Effector memory CD4-positive, alpha-beta T cell (primary cell): ENCODE measurements around the gene TRPM3.

Source experiments
- DNase-seq, 3 donors: peaks; one replicate each; pipeline ENCODE4 v3.0.0-alpha.2; 2020
- H3K27ac ChIP-seq: 2 replicates; pipeline ENCODE4 v1.7.0; 2013; ENCODE audit warnings: mild to moderate bottlenecking, low read length, moderate library complexity; ENCODE audit not compliant: insufficient read depth, poor library complexity, severe bottlenecking
- H3K27me3 ChIP-seq: replicated peaks from 2 replicates; pipeline ENCODE4 v1.7.0; 2013; ENCODE audit warnings: mild to moderate bottlenecking, low read length; ENCODE audit not compliant: insufficient read depth, control insufficient read depth, poor library complexity, severe bottlenecking
- H3K36me3 ChIP-seq: 2 replicates; pipeline ENCODE4 v1.7.0; 2013; ENCODE audit warnings: mild to moderate bottlenecking, low read length, moderate library complexity; ENCODE audit not compliant: control insufficient read depth, insufficient read depth
- H3K4me1 ChIP-seq: 2 replicates; pipeline ENCODE4 v1.7.0; 2013; ENCODE audit warnings: low read length, mild to moderate bottlenecking; ENCODE audit not compliant: control insufficient read depth, insufficient read depth, poor library complexity, severe bottlenecking
- H3K4me3 ChIP-seq: 2 replicates; pipeline ENCODE4 v1.7.0; 2013; ENCODE audit warnings: low read length, low read depth, mild to moderate bottlenecking; ENCODE audit not compliant: insufficient read depth, poor library complexity, severe bottlenecking
- H3K9me3 ChIP-seq: 2 replicates; pipeline ENCODE4 v1.7.0; 2013; ENCODE audit warnings: mild to moderate bottlenecking, low read length, moderate library complexity; ENCODE audit not compliant: control insufficient read depth

TRPM3 gene

DNA sequence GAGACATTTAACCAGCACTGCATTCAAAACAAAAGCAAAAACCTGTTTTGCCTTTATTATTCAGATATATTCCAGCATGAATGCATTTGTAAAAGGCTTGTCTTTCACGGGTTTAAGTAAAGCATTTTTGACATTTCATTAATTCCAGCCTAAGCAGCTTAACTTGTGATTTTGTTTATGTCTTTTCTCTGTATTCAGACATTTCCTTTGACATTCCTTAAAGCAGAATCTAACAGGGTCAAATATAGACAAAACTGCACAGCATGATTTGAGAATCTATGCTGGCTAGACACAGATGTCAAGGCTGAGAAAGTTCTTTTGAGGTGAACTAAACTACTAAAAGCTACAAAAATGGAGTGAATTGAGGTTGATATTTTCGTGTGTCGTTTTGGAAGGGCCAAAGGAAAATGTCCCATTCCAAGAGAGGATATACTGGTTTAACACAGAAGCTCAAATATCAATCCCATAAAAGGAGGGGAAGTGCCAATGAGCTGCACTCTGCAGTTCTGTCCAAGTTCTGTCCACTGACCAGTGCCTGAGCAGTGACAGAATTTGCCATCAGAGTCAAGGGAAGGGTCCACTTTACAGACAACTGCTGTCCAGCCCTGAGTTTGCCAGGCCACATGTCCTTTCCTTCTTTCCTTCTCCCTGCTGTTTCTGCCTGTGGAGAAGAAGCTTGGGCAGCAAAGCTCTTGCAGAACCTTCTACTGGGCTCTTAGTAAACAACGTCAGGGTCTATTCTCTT is 508.2 kb downstream of the TRPM3 start:
- Histone ChIP-seq H3K4me3 (no peak overlapping the region), H3K27me3 (no peaks in the 10 kb centered on the region), H3K27ac (no peak overlapping the region), H3K4me1 (no peaks in the 10 kb centered on the region), H3K9me3 (no peaks in the 10 kb centered on the region), H3K36me3 (no peaks in the 10 kb centered on the region)
- no peak for DNase-seq

DNA sequence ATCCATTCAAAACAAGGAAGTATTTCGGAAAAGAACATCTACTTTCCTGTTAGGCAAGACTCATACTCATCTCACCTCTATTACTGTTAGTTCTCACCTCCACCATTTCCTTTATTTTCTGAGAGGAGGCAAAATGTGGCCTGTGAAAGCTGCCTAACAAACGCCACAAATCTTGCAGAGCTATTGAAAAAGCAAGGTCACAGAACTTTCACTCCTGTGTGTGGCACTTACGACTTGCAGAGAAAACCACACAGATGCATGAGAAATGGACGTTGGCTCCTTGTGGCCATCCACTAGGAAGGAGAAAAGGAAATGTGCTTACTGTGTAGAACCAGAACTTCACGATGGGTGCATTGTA is 511.2 kb downstream of the TRPM3 start:
- H3K27ac ChIP-seq = no peak overlapping the region
- no peaks in the 10 kb centered on the region for H3K27me3 ChIP-seq
- no peaks in the 10 kb centered on the region for H3K36me3 ChIP-seq
- H3K9me3 ChIP-seq = no peaks in the 10 kb centered on the region
- no peak overlapping the region for H3K4me3 ChIP-seq
- H3K4me1 ChIP-seq = no peaks in the 10 kb centered on the region
- DNase-seq = no peak

DNA sequence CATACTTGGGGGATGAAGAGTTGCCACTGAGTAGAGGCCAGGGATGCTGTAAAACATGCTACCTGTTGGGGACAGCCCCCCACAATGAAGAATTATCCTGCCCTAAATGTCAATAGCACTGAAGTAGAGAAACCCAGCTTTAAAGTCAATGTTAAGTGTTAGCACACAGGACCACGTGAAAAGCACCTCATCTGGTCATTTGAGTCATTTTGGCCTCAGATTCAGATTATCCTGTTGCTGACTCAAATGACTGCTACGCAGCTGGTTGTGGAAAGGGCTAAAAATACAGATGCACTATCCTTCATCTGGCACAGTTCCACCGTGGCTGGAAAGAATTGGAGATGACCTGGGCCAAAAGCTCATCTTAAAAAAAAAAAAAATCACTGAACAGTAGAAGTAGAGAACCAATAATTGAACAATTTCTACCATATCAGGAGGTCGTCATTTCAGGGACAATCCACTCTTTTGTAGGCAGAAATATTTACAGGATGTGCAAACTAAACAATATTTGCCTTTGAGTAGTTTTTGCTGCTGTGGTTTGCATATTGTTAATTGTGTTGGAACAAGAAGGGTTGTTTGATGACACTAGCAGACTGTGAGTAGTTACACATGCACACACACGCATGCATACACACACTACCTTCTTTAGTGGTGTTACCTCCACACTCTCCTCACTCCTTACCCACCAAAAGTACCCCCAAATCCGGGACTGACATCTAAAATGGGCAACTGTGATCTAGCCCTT is 511.7 kb downstream of the TRPM3 start:
- H3K27ac ChIP-seq = no peak overlapping the region
- H3K36me3 ChIP-seq = no peaks in the 10 kb centered on the region
- DNase-seq = no peak
- H3K9me3 ChIP-seq = no peaks in the 10 kb centered on the region
- no peak overlapping the region for H3K4me3 ChIP-seq
- H3K27me3 ChIP-seq = no peaks in the 10 kb centered on the region
- H3K4me1 ChIP-seq = no peaks in the 10 kb centered on the region

DNA sequence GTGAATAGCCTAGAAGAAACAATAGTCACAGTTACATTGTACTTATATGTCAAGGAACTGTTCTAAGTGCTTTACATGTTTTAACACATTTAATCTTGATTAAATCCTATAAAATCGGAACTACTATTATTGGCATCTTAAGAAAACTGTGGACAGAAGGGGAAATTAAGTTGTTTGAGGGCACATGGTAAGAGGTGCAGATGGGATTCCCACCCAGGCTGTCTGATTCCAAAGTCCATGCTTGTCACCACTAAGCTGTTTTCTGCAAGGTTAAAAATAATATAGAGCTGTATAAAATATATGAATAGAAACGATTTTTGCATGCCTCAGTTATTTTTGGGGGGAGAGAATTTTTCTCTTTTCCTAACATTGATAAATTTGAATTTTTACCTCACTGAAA is 512.4 kb downstream of the TRPM3 start:
- no peaks in the 10 kb centered on the region for H3K27me3 ChIP-seq
- no peak overlapping the region for H3K4me3 ChIP-seq
- H3K27ac ChIP-seq = no peak overlapping the region
- no peaks in the 10 kb centered on the region for H3K4me1 ChIP-seq
- H3K9me3 ChIP-seq = no peaks in the 10 kb centered on the region
- no peaks in the 10 kb centered on the region for H3K36me3 ChIP-seq
- DNase-seq = no peak

DNA sequence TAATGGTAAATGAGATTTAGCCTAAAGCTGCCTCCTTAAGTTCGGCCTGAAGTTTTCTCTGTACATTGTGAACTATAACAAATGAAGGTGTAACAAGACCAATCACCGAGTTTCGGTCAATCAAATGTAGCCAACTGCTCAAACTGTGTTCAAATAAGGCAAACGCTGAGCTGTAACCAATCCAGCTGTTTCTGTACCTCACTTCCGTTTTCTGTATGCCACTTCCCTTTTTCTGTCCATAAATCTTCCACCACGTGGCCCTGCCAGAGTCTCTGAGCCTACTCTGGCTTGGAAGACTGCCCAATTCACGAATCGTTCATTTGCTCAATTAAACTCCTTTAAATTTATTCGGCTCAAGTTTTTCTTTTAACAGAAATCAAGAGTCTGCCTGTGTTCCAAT is 513.5 kb downstream of the TRPM3 start:
- Histone ChIP-seq H3K4me1 (no peaks in the 10 kb centered on the region), H3K4me3 (no peak overlapping the region), H3K9me3 (no peaks in the 10 kb centered on the region), H3K36me3 (no peaks in the 10 kb centered on the region), H3K27me3 (no peaks in the 10 kb centered on the region), H3K27ac (no peak overlapping the region)
- no peak for DNase-seq

DNA sequence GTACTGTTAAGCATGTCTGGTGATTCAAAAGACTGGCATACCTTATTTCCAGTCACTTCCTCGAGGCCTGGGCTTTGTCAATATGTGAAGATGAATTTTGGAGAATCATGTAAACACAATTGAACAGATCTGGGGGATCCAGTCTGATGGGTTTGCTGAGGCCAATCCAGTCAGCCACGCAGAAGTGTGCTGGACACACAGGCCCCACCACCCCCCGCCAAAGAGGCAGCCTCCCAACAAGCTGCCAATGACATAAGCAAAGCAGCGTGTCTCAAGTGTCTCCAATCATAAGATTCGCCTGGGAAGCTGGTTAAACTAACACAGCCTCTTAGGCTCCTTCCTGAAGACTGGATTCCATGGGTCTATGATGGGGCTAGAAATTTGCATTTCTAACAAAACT is 514.1 kb downstream of the TRPM3 start:
- Histone ChIP-seq H3K9me3 (no peaks in the 10 kb centered on the region), H3K27ac (no peak overlapping the region), H3K27me3 (no peaks in the 10 kb centered on the region), H3K4me1 (no peaks in the 10 kb centered on the region), H3K36me3 (no peaks in the 10 kb centered on the region), H3K4me3 (no peak overlapping the region)
- no peak for DNase-seq

DNA sequence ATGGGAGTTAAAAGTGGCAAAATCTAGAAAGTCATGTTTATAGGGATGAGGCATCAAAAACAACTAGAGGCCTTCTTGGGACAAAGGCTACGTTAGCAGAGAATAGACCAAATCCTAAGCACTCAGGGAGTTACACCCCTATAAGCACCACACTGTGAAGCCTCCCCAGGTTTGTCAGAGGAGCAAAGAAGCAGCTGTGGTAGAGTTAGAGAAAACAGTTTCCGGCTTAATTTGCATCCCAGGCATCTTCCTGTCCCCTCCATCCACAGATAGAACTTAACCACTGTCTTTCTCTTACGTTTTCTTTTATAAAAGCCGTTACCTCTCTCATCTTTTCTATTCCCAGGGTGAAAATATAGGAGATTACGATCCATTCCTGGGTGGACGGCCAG is 518.4 kb downstream of the TRPM3 start:
- no peak for DNase-seq
- no peaks in the 10 kb centered on the region for H3K36me3 ChIP-seq
- no peak overlapping the region for H3K4me3 ChIP-seq
- H3K27ac ChIP-seq = no peak overlapping the region
- H3K9me3 ChIP-seq = no peaks in the 10 kb centered on the region
- no peaks in the 10 kb centered on the region for H3K27me3 ChIP-seq
- H3K4me1 ChIP-seq = no peaks in the 10 kb centered on the region

DNA sequence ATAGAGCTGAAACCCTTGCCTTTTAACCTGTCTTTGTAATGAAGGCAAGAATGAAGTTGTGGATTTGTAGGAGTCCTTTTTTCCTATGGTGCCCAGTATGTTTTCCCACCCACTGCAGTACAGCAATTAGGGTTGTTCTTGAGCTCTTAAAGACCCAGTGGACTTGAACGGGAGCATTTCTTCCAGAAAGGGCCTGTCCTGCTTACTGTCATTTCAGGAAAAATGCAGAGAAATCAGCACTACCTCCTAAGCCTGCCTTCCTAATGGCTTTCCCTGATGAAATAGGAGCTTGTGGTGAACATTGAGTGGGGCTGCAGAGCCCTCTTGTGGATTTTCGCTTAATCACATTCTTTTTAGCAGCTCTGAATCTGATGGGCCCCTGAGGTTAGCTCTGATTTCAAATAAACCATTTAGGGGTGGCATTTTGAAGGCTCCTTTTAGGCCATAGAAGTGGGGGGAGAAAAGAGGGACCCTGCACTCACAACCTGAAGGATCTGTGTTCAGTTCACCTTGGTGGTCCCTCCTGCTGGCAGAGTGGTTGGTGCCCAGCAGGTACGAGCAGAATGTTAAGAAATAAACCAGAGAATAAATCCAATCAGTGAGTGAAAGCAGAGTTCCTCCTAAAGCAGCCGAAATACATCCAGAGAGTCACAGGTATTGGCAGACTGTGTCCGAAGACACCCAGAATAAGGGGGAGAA is 519.0 kb downstream of the TRPM3 start:
- no peaks in the 10 kb centered on the region for H3K36me3 ChIP-seq
- H3K27me3 ChIP-seq = no peaks in the 10 kb centered on the region
- no peak overlapping the region for H3K4me3 ChIP-seq
- H3K9me3 ChIP-seq = no peaks in the 10 kb centered on the region
- H3K4me1 ChIP-seq = no peaks in the 10 kb centered on the region
- H3K27ac ChIP-seq = no peak overlapping the region
- DNase-seq = peak in 2 of 3 donors; percentile 5 to 11

DNA sequence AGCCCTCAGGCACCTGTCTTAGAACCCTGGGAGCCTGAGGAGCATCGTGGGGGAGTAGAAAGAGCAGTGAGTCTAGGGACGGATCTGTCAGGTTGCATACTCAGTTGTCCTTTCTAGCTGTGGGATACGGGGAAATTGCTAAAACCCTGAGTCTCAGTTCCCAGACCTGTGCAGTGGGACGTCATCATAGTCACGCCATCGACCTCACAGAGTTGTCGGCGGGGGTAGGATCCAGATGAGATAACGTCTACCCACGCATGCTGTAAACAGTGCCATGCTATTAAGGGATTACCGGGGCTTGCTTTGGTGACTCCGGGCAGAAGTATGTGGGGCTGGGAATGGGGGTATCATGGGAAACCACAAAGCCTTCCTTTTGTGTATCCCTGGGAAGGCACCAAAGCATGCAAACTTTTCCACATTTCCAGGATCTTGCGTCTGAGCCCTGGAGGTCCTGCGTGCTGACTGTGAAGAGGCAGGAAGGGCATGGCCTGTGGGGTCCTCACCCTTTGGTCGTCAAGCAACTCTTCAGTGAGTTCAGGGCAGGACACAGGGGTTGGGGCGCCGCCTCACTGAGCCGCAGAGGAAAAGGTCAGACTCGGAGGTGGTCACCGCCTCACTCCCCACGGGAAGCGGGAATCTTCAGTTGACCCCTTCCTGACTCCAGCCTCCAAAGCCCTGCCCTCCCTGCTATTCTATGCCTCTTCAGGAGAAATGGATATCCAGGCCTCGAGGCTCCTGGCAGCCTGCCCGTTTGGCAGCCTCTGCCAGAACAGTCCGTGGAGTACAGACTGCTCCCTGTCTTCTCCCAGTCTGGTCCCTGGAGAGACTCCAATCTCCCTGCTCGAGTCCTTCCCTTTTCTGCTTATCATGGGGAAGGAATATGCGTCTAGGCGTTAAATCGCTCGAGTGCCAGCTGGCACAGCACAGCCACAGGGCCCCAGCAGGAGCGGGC is 520.1 kb downstream of the TRPM3 start:
- H3K4me3 ChIP-seq = no peak overlapping the region
- H3K4me1 ChIP-seq = no peaks in the 10 kb centered on the region
- no peaks in the 10 kb centered on the region for H3K27me3 ChIP-seq
- DNase-seq = no peak
- no peaks in the 10 kb centered on the region for H3K9me3 ChIP-seq
- no peaks in the 10 kb centered on the region for H3K36me3 ChIP-seq
- H3K27ac ChIP-seq = no peak overlapping the region
